ENCODE data around the gene CELF2. TPM values are rescaled to one million over a fixed set of nuclear protein-coding genes. Genes with fewer than 3 reads are reported as not detected.
"Not testable (repeated sequence)": the region's sequence is repeated elsewhere in the genome, so short reads cannot be mapped to it uniquely, and the experiment has no call there.

CELF2 gene
- total RNA-seq, 1 donor = 135 TPM

DNA sequence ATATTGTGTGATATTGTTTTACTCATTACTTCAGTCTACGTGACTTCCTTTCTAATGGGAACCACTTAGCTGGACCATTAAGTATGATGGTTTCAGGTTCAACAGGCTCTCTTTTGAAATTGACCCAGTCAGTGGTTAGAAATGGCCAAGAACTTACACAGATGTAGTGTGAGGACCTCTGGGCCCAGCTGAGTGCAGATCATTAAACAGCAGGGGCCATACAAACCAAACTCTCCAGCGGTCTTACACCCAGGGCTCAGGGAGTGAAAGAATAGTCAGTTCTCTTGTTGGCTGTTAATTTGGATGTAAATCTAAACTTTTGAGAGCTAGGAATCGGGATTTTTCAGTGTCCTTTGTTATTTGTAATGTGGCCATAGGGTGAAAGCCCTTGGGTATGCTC, 107.3 kb downstream of the CELF2 start:
- Histone ChIP-seq H3K4me3 (ENCODE audit: low read length) (no peak overlapping the region), H3K4me1 (ENCODE audit: insufficient read depth, low read length) (no peaks in the 10 kb centered on the region), H3K27me3 (ENCODE audit: insufficient read depth, low read length) (no peaks in the 10 kb centered on the region), H3K9me3 (ENCODE audit: low read depth, low read length) (no peaks in the 10 kb centered on the region)

- H3K27me3 ChIP-seq (ENCODE audit: insufficient read depth, low read length); H3K9me3 ChIP-seq (ENCODE audit: low read depth, low read length); H3K4me1 ChIP-seq (ENCODE audit: insufficient read depth, low read length); H3K4me3 ChIP-seq (ENCODE audit: low read length): not testable (repeated sequence)
These were observed 109.3 kb downstream of the CELF2 start for GRCh38 chr10:11127017-11127416.

GRCh38 chr10:11131112-11131639, 113.5 kb downstream of the CELF2 start:
- H3K4me3 ChIP-seq (ENCODE audit: low read length) = no peak overlapping the region
- H3K9me3 ChIP-seq (ENCODE audit: low read depth, low read length) = no peaks in the 10 kb centered on the region
- H3K27me3 ChIP-seq (ENCODE audit: insufficient read depth, low read length) = no peaks in the 10 kb centered on the region
- H3K4me1 ChIP-seq (ENCODE audit: insufficient read depth, low read length) = no peaks in the 10 kb centered on the region

DNA sequence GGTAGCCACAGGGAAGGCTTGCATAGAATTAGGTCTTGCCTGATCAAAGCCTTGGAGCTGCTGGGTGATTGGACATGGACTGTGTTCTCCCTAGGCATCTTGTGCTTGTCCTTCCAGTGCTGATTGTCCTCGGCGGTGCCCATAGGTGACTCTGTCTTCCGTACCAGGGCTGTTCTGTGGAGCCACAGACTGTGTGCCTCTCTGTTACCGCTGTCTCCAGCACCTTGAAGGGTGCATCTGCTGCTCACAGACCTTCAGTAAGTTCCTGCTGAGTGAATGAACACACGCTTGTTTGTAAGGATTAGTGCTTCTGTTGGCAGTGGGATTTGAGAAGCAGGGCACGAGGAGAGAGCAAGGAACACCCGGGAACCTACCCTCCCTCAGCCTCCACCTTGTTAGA, 116.7 kb downstream of the CELF2 start:
- Histone ChIP-seq H3K27me3 (ENCODE audit: insufficient read depth, low read length) (no peaks in the 10 kb centered on the region), H3K4me3 (ENCODE audit: low read length) (no peak overlapping the region), H3K9me3 (ENCODE audit: low read depth, low read length) (no peaks in the 10 kb centered on the region), H3K4me1 (ENCODE audit: insufficient read depth, low read length) (no peaks in the 10 kb centered on the region)

GRCh38 chr10:11135709-11136108, 118.0 kb downstream of the CELF2 start:
- Histone ChIP-seq H3K4me3 (ENCODE audit: low read length) (no peak overlapping the region), H3K4me1 (ENCODE audit: insufficient read depth, low read length) (peaks cover under 1% of the 10 kb centered on the region), H3K9me3 (ENCODE audit: low read depth, low read length) (no peaks in the 10 kb centered on the region), H3K27me3 (ENCODE audit: insufficient read depth, low read length) (no peaks in the 10 kb centered on the region)

DNA sequence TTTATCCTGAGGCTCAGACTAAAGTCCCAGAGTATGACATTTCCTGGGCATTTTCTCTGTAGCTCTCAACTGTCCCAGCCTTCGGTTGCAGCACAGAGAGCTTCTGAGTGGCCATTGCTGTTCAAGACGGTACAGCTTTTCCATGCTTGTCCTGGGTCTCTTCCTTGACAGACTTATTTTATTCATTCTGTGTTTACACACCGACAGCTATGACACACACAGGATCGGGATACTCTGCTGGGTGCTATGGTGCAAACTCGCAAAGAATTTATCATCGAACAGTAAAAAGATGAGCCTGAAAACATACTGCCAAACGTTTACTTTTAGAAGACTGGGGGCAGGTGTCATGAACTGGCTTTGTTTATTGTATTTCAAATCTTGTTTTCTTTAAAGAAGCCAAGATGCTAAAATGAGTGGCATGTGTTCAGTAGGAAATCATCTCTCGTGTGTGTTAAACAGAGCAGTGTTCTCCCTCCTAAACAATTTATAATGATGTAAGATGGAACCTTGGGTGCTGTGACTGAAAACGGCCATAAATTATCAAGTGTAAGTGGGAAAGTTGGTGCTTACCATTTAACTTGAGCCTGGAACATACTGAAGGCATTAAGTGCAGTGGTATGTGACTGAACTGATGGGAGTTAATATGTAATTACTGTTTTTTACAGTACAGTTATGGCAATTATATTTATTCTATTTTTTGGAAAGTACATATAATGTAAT, 120.8 kb downstream of the CELF2 start:
- Histone ChIP-seq H3K4me3 (ENCODE audit: low read length) (no peak overlapping the region), H3K4me1 (ENCODE audit: insufficient read depth, low read length) (peaks cover 26% of the 10 kb centered on the region), H3K9me3 (ENCODE audit: low read depth, low read length) (no peaks in the 10 kb centered on the region), H3K27me3 (ENCODE audit: insufficient read depth, low read length) (no peaks in the 10 kb centered on the region)

DNA sequence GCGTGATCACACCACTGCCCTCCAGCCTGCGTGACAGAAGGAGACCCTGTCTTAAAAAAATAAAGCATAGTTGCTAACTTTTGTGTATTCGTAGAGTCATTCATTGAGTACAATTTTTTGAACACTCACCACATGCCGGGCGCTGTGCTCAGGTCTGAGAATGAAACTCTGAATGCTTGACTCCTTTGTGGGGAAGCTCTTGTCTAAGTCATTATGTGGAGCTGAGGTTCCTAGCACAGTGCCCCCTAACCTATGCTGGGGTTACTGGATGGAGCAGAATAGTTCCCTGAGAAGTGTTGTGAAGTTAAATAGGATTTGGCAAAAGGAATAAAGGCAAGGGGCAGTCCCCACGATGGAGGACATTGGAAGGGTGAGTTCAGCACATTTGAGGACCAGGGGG, 123.3 kb downstream of the CELF2 start:
- Histone ChIP-seq H3K4me3 (ENCODE audit: low read length) (no peak overlapping the region), H3K27me3 (ENCODE audit: insufficient read depth, low read length) (no peaks in the 10 kb centered on the region), H3K9me3 (ENCODE audit: low read depth, low read length) (no peaks in the 10 kb centered on the region), H3K4me1 (ENCODE audit: insufficient read depth, low read length) (peaks cover 48% of the 10 kb centered on the region)

GRCh38 chr10:11141571-11142091, 124.0 kb downstream of the CELF2 start:
- Histone ChIP-seq H3K27me3 (ENCODE audit: insufficient read depth, low read length) (no peaks in the 10 kb centered on the region), H3K4me3 (ENCODE audit: low read length) (no peak overlapping the region), H3K4me1 (ENCODE audit: insufficient read depth, low read length) (peaks cover 55% of the 10 kb centered on the region), H3K9me3 (ENCODE audit: low read depth, low read length) (no peaks in the 10 kb centered on the region)

- no peak overlapping the region for H3K4me3 ChIP-seq (ENCODE audit: low read length)
- H3K4me1 ChIP-seq (ENCODE audit: insufficient read depth, low read length) = peaks cover 67% of the 10 kb centered on the region
- no peaks in the 10 kb centered on the region for H3K27me3 ChIP-seq (ENCODE audit: insufficient read depth, low read length)
- no peaks in the 10 kb centered on the region for H3K9me3 ChIP-seq (ENCODE audit: low read depth, low read length)
These were observed 125.1 kb downstream of the CELF2 start for GRCh38 chr10:11142777-11143176.

GRCh38 chr10:11143242-11143641, 125.6 kb downstream of the CELF2 start:
- no peak overlapping the region for H3K4me3 ChIP-seq (ENCODE audit: low read length)
- peaks cover 71% of the 10 kb centered on the region for H3K4me1 ChIP-seq (ENCODE audit: insufficient read depth, low read length)
- no peaks in the 10 kb centered on the region for H3K27me3 ChIP-seq (ENCODE audit: insufficient read depth, low read length)
- no peaks in the 10 kb centered on the region for H3K9me3 ChIP-seq (ENCODE audit: low read depth, low read length)

- Histone ChIP-seq H3K4me1 (ENCODE audit: insufficient read depth, low read length) (peaks cover 87% of the 10 kb centered on the region), H3K9me3 (ENCODE audit: low read depth, low read length) (no peaks in the 10 kb centered on the region), H3K27me3 (ENCODE audit: insufficient read depth, low read length) (no peaks in the 10 kb centered on the region), H3K4me3 (ENCODE audit: low read length) (no peak overlapping the region)
These were observed 127.2 kb downstream of the CELF2 start for GRCh38 chr10:11144626-11145494.

DNA sequence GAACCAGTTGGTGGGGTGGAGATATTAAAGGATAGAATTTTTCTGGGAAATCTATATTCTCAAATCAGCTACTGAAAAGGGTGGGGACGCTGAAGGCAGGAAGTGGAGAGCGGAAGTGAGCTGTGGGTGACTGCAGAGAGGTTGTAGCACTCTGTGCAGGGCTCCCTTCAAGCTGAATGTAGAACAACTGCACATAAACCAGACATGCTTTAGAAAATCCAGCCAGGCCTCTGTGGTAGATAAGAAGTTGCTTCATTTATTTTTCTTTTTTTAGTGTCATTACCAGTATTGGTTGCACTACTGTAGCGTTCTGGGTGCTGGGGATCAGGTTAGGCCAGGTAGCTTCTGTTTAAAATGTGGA, 127.8 kb downstream of the CELF2 start:
- no peaks in the 10 kb centered on the region for H3K27me3 ChIP-seq (ENCODE audit: insufficient read depth, low read length)
- no peak overlapping the region for H3K4me3 ChIP-seq (ENCODE audit: low read length)

DNA sequence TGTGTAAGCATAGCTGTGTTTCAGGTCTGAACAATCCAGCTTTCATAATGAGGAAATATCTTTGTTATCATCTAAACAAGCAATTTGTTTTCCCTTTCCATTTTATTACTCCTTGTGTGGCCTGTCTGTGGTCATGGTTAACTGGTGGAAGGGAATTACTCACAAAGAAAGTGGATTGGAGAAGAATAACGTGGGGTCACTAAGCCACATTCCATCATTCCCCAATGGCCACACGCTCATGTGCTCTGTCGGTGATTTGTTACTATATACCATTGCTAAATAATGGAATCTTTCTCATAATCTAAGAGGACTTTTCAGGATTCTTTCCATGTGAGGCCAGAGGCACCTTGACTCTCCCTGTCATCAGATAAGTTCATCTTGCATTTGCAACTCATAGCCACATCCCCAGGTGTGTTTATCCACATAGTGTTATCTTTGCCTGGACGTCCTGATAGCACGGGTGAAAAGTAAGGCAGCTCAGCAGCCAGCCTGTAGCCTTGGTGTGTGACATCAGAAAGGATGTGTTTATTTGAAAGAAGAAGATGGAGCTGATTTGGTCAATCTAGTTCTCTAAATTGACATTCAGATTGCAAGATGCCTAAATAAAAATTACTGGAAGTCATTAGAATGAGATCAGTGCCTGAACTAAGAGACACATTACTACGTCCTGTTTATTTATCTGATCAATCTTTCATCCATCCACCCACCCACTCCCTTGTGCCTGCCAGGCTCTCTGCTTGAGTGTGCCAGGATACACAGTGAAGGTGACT, 128.9 kb downstream of the CELF2 start:
- no peaks in the 10 kb centered on the region for H3K9me3 ChIP-seq (ENCODE audit: low read depth, low read length)
- no peaks in the 10 kb centered on the region for H3K27me3 ChIP-seq (ENCODE audit: insufficient read depth, low read length)
- no peak overlapping the region for H3K4me3 ChIP-seq (ENCODE audit: low read length)
- H3K4me1 ChIP-seq (ENCODE audit: insufficient read depth, low read length) = peaks cover 95% of the 10 kb centered on the region

More for the DNA sequence above, 127.8 kb downstream of the CELF2 start:
- Histone ChIP-seq H3K4me1 (ENCODE audit: insufficient read depth, low read length) (peaks cover 93% of the 10 kb centered on the region), H3K9me3 (ENCODE audit: low read depth, low read length) (no peaks in the 10 kb centered on the region)

DNA sequence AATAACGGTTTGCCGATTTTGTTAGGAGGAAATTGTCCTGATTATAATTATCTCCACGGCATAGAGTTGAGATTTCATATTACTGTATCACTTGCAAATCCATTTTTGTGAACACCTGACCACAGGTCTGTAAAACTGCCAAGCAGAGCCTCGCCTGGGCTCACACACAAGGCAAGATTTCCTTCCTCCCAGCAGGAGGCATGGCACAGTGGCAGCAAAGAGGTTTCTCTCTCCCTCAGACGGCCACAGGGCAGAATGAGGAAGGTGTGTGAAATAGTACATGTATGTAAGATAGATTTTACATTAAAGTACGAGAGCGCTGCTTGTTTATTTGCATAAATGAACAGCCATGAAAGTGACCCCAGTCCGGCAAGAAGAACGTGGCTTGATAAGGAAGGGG, 130.1 kb downstream of the CELF2 start:
- Histone ChIP-seq H3K4me1 (ENCODE audit: insufficient read depth, low read length) (peaks cover 90% of the 10 kb centered on the region), H3K4me3 (ENCODE audit: low read length) (no peak overlapping the region), H3K27me3 (ENCODE audit: insufficient read depth, low read length) (no peaks in the 10 kb centered on the region), H3K9me3 (ENCODE audit: low read depth, low read length) (no peaks in the 10 kb centered on the region)

All from mononuclear cell (primary cell).